GM23338 (cell line): ENCODE data around the gene TPBG. TPM values are rescaled to one million over a fixed set of nuclear protein-coding genes. Genes with fewer than 3 reads are reported as not detected.

Experiments used
- CREB1 ChIP-seq: fragments of 250-450 bp; sonication (Bioruptor Pico); IDR thresholded peaks from 2 replicates; pipeline ENCODE4 v1.5.0; 2020; ENCODE audit warnings: low read depth, mild to moderate bottlenecking, moderate library complexity
- EZH2 ChIP-seq: fragments of 200-600 bp; sonication (generic); IDR thresholded peaks from one replicate; pipeline ENCODE4 v1.8.0; 2017; ENCODE audit warnings: antibody characterized with exemption, mild to moderate bottlenecking, low read depth; ENCODE audit not compliant: unreplicated experiment
- EZH2phosphoT487 ChIP-seq: fragments of 200-600 bp; sonication (generic); IDR thresholded peaks from one replicate; pipeline ENCODE4 v1.8.1; 2018; ENCODE audit warnings: antibody characterized with exemption; ENCODE audit not compliant: unreplicated experiment
- JUNB ChIP-seq: IDR thresholded peaks from one replicate; pipeline ENCODE4 v1.6.1; 2016; ENCODE audit warnings: antibody characterized with exemption; ENCODE audit not compliant: unreplicated experiment
- NANOG ChIP-seq: IDR thresholded peaks from 2 replicates; pipeline ENCODE4 v1.6.1; 2016; ENCODE audit warnings: antibody characterized with exemption, borderline replicate concordance
- POLR2AphosphoS5 ChIP-seq: IDR thresholded peaks from 2 replicates; pipeline ENCODE4 v1.6.1; 2016; ENCODE audit warnings: antibody characterized with exemption, low read depth
- STAT1 ChIP-seq: IDR thresholded peaks from one replicate; pipeline ENCODE4 v1.6.1; 2016; ENCODE audit warnings: antibody characterized with exemption; ENCODE audit not compliant: unreplicated experiment
- ZNF114 ChIP-seq: fragments of 250-450 bp; sonication (Bioruptor Pico); IDR thresholded peaks from 2 replicates; pipeline ENCODE4 v1.5.0; 2020; ENCODE audit warnings: mild to moderate bottlenecking, moderate library complexity
- ZNF331 ChIP-seq: fragments of 250-450 bp; sonication (Bioruptor Pico); IDR thresholded peaks from 2 replicates; pipeline ENCODE4 v1.5.0; 2020; ENCODE audit warnings: low read depth, mild to moderate bottlenecking, moderate library complexity
- ZNF462 ChIP-seq: fragments of 250-450 bp; sonication (Bioruptor Pico); IDR thresholded peaks from 2 replicates; pipeline ENCODE4 v1.5.0; 2020; ENCODE audit warnings: mild to moderate bottlenecking, moderate library complexity
- polyA plus RNA-seq: library from polyadenylated mRNA; unstranded; fragments of >200 nt; fragmentation: Nextera tagmentation; extraction: Ambion mirVana; gene quantifications from 2 replicates; pipeline ENCODE4 v1.2.1, GENCODE V29; 2016
- total RNA-seq: library from RNA; depleted of rRNA; stranded (reverse); fragments of >200 nt; shearing (Covaris generic); gene quantifications from 2 replicates; pipeline ENCODE4 v1.2.3, GENCODE V29; 2014; rRNA removed
- TF ChIP-seq, protein P1 (sequence below): IDR thresholded peaks from 2 replicates; pipeline ENCODE4 v1.6.1; 2016; ENCODE audit warnings: antibody characterized with exemption

Gene TPBG
- total and polyA plus RNA-seq, 2 experiments from 2014 or later: 22.1 to 33.0 TPM

DNA sequence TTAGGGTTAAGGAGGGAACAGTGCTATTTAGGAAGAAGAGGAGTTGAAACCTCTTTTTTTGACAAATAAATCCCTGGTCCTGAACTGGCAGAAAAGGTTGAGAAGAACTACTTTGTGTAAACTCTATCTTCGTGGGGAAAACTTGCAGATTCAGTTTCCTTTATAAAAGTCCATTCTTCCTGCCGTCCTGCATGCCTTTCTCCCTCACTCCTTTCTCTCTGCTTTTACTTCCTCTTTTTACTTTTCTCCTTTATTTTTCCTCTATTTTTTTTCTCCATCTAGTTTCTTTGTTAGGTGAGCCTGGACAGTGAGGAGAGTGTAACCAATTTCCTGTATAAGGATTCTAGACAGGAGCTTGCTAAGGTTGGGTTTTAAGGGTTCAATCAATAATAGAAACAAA is 52.7 kb downstream of the TPBG start (continued):
- TF ChIP-seq ZNF462 (CRISPR knock-in tag): no peak
- no peak for TF ChIP-seq EZH2phosphoT487
- no peak for TF ChIP-seq NANOG
- TF ChIP-seq, protein P1, sequence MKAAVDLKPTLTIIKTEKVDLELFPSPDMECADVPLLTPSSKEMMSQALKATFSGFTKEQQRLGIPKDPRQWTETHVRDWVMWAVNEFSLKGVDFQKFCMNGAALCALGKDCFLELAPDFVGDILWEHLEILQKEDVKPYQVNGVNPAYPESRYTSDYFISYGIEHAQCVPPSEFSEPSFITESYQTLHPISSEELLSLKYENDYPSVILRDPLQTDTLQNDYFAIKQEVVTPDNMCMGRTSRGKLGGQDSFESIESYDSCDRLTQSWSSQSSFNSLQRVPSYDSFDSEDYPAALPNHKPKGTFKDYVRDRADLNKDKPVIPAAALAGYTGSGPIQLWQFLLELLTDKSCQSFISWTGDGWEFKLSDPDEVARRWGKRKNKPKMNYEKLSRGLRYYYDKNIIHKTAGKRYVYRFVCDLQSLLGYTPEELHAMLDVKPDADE: no peak
- no peak for TF ChIP-seq ZNF114 (CRISPR knock-in tag)
- no peak for TF ChIP-seq STAT1
- TF ChIP-seq ZNF331: no peak
- TF ChIP-seq CREB1 (CRISPR knock-in tag): no peak
- no peak for TF ChIP-seq POLR2AphosphoS5
- TF ChIP-seq JUNB: no peak
- no peak for TF ChIP-seq EZH2

Other genes with a start within 250 kb of the TPBG start
- gene IBTK, start 116.1 kb upstream of the TPBG start, total RNA-seq: 25.9 and 28.7 TPM in 2 replicates
- 15.4 and 16.0 TPM in 2 replicates for gene IBTK, start 116.1 kb upstream of the TPBG start, polyA plus RNA-seq